Tibial nerve (tissue), 4 donors: ENCODE measurements around the gene PHF21B. TPM values are rescaled to one million over a fixed set of nuclear protein-coding genes. Genes with fewer than 3 reads are reported as not detected.
"Not testable (repeated sequence)": the region's sequence is repeated elsewhere in the genome, so short reads cannot be mapped to it uniquely, and the experiment has no call there.

Experiments used
- DNase-seq, 2 donors: peaks; one replicate each; pipeline ENCODE4 v3.0.0-alpha.2; 2019; ENCODE audit warnings: low spot score in 2 of 2
- H3K27ac ChIP-seq, 4 donors: fragments of 200-600 bp; sonication (generic) in 3 of 4; one replicate each; pipeline ENCODE4 v1.5.1; 2017 to 2019; ENCODE audit warnings: mild to moderate bottlenecking in 1 of 4
- H3K27me3 ChIP-seq, 2 donors: fragments of 200-600 bp; sonication (generic) in 1 of 2; one replicate each; pipeline versions ENCODE4 v1.5.1 to v1.6.0; 2017 to 2019
- H3K36me3 ChIP-seq, 3 donors: fragments of 200-600 bp; sonication (generic); one replicate each; pipeline ENCODE4 v1.5.1; 2018 to 2019
- H3K4me1 ChIP-seq, 4 donors: fragments of 200-600 bp; sonication (generic) in 3 of 4; one replicate each; pipeline ENCODE4 v1.5.1; 2017 to 2019
- H3K4me3 ChIP-seq, 4 donors: fragments of 200-600 bp; sonication (generic) in 3 of 4; one replicate each; pipeline ENCODE4 v1.5.1; 2017 to 2019; ENCODE audit warnings: mild to moderate bottlenecking in 1 of 4, moderate library complexity in 1 of 4
- H3K9me3 ChIP-seq, 4 donors: fragments of 200-600 bp; sonication (generic) in 3 of 4; one replicate each; pipeline ENCODE4 v1.5.1; 2017 to 2019
- EP300 ChIP-seq, 2 donors: sonication (generic); formaldehyde crosslinking; IDR thresholded peaks; one replicate each; pipeline ENCODE4 v1.6.1; 2017; ENCODE audit warnings: antibody characterized with exemption in 2 of 2, mild to moderate bottlenecking in 1 of 2
- POLR2A ChIP-seq, 2 donors: fragments of 450-650 bp; IDR thresholded peaks; one replicate each; pipeline ENCODE4 v1.6.1; 2017; ENCODE audit warnings: antibody characterized with exemption in 2 of 2, mild to moderate bottlenecking in 2 of 2, moderate library complexity in 2 of 2
- WGBS, 2 donors: methylation state at CpG; one replicate each; pipeline ENCODE4 v1.1.5; 2018; 5-methylcytosine and 5-hydroxymethylcytosine counted together
- total RNA-seq, 4 donors: library from RNA; depleted of rRNA; stranded (reverse); fragments of >200 nt; gene quantifications; one replicate each; pipeline ENCODE4 v1.1.0, GENCODE V29; 2016
- TF ChIP-seq, protein P1 (sequence below), 5 experiments: fragments of 200-600 bp in 3 of 5; fragments of 450-650 bp in 2 of 5; sonication (generic) in 3 of 5; IDR thresholded peaks; one replicate each; pipeline ENCODE4 v1.5.1; 2016 to 2019; ENCODE audit warnings: antibody characterized with exemption in 5 of 5, mild to moderate bottlenecking in 3 of 5, moderate library complexity in 2 of 5

PHF21B gene
- total RNA-seq, 4 donors from 2014 or later = 0.39 to 4.2 (median 0.90) TPM; not detected in 1

- 89 to 92% methylated on average over 10 to 11 of the region's 11 CpGs for WGBS, 2 donors
- H3K27me3 ChIP-seq = no peaks in the 10 kb centered on the region
- H3K4me3 ChIP-seq = no peak overlapping the region
- no peaks in the 10 kb centered on the region for H3K4me1 ChIP-seq
- H3K9me3 ChIP-seq = peaks cover 0 to 7% (median 0%) of the 10 kb centered on the region in 4 donors
- TF ChIP-seq POLR2A (IDR thresholded peaks at IDR 0.05) (no peak), EP300 (IDR thresholded peaks at IDR 0.05) (no peak)
- TF ChIP-seq, protein P1, sequence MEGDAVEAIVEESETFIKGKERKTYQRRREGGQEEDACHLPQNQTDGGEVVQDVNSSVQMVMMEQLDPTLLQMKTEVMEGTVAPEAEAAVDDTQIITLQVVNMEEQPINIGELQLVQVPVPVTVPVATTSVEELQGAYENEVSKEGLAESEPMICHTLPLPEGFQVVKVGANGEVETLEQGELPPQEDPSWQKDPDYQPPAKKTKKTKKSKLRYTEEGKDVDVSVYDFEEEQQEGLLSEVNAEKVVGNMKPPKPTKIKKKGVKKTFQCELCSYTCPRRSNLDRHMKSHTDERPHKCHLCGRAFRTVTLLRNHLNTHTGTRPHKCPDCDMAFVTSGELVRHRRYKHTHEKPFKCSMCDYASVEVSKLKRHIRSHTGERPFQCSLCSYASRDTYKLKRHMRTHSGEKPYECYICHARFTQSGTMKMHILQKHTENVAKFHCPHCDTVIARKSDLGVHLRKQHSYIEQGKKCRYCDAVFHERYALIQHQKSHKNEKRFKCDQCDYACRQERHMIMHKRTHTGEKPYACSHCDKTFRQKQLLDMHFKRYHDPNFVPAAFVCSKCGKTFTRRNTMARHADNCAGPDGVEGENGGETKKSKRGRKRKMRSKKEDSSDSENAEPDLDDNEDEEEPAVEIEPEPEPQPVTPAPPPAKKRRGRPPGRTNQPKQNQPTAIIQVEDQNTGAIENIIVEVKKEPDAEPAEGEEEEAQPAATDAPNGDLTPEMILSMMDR (IDR thresholded peaks at IDR 0.05) = no peak
- DNase-seq = no peak
- H3K36me3 ChIP-seq = peaks cover 0 to 24% (median 0%) of the 10 kb centered on the region in 3 donors
- H3K27ac ChIP-seq = no peak overlapping the region
Observed at GRCh38 chr22:44862281-44862680, 147.5 kb downstream of the PHF21B start.

DNA sequence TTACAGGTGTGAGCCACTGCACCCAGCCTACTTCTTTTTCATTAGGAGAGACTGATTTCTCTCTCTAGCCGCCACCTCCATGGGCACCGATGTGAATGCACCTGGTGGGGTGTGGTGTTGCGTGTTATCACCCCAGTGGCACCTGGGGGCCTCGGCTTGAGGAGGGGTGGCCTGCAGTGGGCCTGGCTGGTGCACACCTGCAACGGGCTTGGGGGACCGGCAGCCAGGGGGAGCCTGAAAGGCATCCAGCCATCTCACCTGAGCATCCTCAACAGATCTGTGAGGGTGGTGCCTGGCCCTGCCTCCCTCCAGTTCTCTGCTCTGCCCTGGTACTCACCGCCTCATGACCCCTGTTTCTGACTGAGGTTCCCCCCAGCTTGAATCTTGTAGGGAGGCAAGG is 148.6 kb downstream of the PHF21B start:
- TF ChIP-seq EP300 (IDR thresholded peaks at IDR 0.05) (no peak), POLR2A (IDR thresholded peaks at IDR 0.05) (no peak)
- TF ChIP-seq, protein P1 (IDR thresholded peaks at IDR 0.05) = no peak
- Histone ChIP-seq H3K4me1 (no peaks in the 10 kb centered on the region), H3K9me3 (peaks cover 0 to 7% (median 0%) of the 10 kb centered on the region in 4 donors), H3K36me3 (peaks cover 0 to 24% (median 0%) of the 10 kb centered on the region in 3 donors), H3K4me3 (no peak overlapping the region), H3K27ac (no peak overlapping the region), H3K27me3 (no peaks in the 10 kb centered on the region)
- no peak for DNase-seq
- WGBS, 2 donors = 89 to 94% methylated on average over 5 to 7 of the region's 7 CpGs

DNA sequence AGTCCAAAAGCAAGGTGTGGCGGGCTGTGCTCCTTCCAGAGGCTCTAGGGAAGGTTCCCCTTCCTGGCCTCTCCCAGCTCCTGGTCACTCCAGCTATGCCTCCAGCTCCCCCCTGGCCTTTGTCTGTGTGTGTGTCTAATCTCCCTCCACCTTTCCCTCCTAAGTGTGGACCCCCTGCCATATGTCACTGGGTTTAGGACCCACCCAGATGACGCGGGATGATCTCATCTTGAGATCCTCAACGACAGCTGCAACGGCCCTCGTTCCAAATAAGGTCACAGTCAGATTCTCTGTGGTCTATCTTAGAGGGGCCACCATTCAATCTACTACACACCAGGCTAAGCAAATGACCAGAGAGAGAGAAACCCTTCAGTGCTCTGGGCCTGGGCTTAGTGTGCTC is 149.5 kb downstream of the PHF21B start:
- no peak for TF ChIP-seq POLR2A (IDR thresholded peaks at IDR 0.05)
- no peak for TF ChIP-seq EP300 (IDR thresholded peaks at IDR 0.05)
- TF ChIP-seq, protein P1 (IDR thresholded peaks at IDR 0.05) = no peak
- DNase-seq = no peak
- Histone ChIP-seq H3K27me3 (no peaks in the 10 kb centered on the region), H3K4me1 (no peaks in the 10 kb centered on the region), H3K9me3 (peaks cover 0 to 2% (median 0%) of the 10 kb centered on the region in 4 donors), H3K27ac (no peak overlapping the region), H3K4me3 (no peak overlapping the region), H3K36me3 (peaks cover 0 to 24% (median 0%) of the 10 kb centered on the region in 3 donors)
- 69 to 75% methylated on average over 6 of the region's 6 CpGs for WGBS, 2 donors

DNA sequence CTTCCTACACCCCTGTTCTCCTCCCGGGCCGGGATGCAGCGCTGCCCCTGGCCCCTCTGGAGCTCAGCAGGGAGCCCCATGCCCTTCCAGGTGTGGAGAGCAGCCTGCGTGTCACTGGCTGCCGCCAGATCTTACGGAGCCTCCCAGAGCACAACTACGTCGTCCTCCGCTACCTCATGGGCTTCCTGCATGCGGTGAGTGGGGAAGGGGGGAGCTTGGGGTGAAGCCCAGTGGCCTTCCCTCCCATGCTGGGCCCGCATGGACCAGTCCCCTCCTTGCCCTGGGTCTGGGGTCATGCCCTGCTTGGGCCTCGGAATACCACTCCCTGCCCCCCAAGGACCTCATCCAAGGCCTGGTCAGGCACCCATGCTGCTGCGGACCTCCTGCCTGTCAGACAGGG is 150.2 kb downstream of the PHF21B start:
- Histone ChIP-seq H3K36me3 (peaks cover 0 to 24% (median 0%) of the 10 kb centered on the region in 3 donors), H3K27me3 (no peaks in the 10 kb centered on the region), H3K9me3 (no peaks in the 10 kb centered on the region), H3K4me3 (no peak overlapping the region), H3K4me1 (no peaks in the 10 kb centered on the region), H3K27ac (no peak overlapping the region)
- TF ChIP-seq, protein P1 (IDR thresholded peaks at IDR 0.05) = no peak
- TF ChIP-seq POLR2A (IDR thresholded peaks at IDR 0.05) (no peak), EP300 (IDR thresholded peaks at IDR 0.05) (no peak)
- WGBS, 2 donors = 88 to 93% methylated on average over 12 to 13 of the region's 13 CpGs
- DNase-seq = no peak

DNA sequence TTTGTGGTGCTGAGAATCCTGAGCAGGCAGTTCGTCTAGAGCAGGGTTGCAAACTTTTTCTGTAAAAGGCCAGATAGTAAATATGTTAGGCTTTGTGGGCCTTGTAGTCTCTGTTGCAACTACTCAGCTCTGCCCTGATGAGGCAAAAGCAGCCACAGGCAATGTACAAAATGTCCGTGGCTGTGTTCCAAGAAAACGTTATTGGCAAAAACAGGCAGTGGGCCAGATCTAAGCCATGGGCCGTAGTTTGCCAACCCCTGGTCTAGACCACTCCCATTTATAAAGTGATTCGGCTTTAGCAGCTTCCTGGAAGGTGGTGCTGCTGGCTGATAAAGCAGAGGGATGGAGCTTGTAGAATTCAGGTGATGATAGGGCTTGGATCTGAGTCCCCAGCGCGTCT is 151.0 kb downstream of the PHF21B start:
- peaks cover 0 to 23% (median 0%) of the 10 kb centered on the region in 3 donors for H3K36me3 ChIP-seq
- H3K27ac ChIP-seq, H3K9me3 ChIP-seq, H3K27me3 ChIP-seq, DNase-seq, H3K4me1 ChIP-seq, H3K4me3 ChIP-seq: not testable (repeated sequence)
- 71 to 73% methylated on average over 6 to 7 of the region's 7 CpGs for WGBS, 2 donors

- H3K4me3 ChIP-seq = no peak overlapping the region
- no peaks in the 10 kb centered on the region for H3K9me3 ChIP-seq
- H3K36me3 ChIP-seq = no peaks in the 10 kb centered on the region
- WGBS, 2 donors = 91 to 94% methylated on average over 5 of the region's 5 CpGs
- no peaks in the 10 kb centered on the region for H3K4me1 ChIP-seq
- TF ChIP-seq POLR2A (IDR thresholded peaks at IDR 0.05) (no peak), EP300 (IDR thresholded peaks at IDR 0.05) (no peak)
- TF ChIP-seq, protein P1 (IDR thresholded peaks at IDR 0.05) = no peak
- no peaks in the 10 kb centered on the region for H3K27me3 ChIP-seq
- H3K27ac ChIP-seq = no peak overlapping the region
- no peak for DNase-seq
Observed at GRCh38 chr22:44855855-44856254, 153.9 kb downstream of the PHF21B start.

- not testable (repeated sequence) for H3K9me3 ChIP-seq, H3K27ac ChIP-seq, H3K4me3 ChIP-seq, H3K4me1 ChIP-seq, DNase-seq, H3K36me3 ChIP-seq, H3K27me3 ChIP-seq
- WGBS, 2 donors = 88 to 89% methylated on average over 8 of the region's 8 CpGs
Observed at GRCh38 chr22:44854641-44855040, 155.2 kb downstream of the PHF21B start.
